ENCODE results near the gene SGK2.

Gene SGK2

DNA sequence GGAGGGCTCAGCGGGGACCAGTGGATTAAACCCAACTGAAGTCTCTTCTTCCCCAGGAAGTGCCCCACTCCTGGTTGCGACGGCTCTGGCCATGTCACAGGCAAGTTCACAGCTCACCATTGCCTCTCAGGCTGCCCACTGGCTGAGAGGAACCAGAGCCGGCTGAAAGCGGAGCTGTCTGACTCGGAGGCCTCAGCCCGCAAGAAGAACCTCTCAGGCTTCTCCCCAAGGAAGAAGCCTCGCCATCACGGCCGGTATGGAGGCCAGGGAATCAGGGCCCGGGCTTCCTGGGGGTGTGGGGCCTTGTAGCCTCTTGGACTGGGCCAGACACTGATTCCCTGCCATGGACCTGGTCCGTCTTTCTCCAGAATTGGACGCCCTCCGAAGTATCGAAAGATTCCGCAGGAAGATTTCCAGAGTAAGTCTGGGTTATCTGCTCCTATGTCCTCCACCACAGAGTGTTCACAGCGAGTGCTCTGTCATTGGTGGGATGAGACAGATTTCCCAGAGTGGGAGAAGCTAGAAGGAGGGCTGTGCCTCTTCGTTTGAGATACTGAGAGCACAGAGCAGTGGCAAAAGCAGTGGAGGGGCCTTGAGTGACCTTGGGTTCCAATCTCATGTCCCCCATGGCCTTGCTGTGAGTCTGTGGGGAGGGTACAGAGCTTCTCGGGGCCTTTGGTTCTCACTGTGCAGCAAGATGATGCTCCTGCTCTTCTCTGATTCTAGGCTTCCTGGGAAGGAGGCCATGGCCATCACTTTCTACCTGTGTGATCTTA is 22.6 kb upstream of the SGK2 start:
- DNase-seq: no peak

DNA sequence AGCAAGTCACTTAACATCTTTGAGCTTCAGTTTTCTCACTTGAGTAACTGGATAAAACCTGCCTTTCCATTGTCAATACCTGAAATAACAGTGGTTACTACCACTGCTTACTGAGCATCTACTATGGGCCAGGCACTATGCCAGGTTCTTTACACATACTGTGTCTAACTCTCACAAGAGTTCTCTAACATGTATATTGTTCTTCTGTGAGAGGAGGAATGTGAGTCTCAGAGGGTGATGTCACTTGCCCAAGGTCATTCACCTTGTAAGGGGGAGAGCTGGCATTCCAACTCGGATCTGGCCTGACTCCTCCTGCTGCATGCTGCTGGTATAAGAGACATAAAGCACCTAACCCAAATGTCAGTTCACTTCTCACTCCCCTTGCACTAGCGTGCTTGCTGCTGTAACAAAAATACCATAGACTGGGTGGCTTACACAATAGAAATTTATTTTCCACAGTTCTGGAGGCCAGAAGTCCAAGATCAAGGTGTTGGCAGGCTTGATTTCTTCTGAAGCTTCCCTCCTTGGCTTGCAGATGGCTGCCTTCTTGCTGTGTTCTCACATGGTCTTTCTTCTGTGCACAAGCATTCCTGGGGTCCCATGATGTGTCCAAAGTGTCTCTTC is 21.9 kb upstream of the SGK2 start:
- DNase-seq: no peak

DNA sequence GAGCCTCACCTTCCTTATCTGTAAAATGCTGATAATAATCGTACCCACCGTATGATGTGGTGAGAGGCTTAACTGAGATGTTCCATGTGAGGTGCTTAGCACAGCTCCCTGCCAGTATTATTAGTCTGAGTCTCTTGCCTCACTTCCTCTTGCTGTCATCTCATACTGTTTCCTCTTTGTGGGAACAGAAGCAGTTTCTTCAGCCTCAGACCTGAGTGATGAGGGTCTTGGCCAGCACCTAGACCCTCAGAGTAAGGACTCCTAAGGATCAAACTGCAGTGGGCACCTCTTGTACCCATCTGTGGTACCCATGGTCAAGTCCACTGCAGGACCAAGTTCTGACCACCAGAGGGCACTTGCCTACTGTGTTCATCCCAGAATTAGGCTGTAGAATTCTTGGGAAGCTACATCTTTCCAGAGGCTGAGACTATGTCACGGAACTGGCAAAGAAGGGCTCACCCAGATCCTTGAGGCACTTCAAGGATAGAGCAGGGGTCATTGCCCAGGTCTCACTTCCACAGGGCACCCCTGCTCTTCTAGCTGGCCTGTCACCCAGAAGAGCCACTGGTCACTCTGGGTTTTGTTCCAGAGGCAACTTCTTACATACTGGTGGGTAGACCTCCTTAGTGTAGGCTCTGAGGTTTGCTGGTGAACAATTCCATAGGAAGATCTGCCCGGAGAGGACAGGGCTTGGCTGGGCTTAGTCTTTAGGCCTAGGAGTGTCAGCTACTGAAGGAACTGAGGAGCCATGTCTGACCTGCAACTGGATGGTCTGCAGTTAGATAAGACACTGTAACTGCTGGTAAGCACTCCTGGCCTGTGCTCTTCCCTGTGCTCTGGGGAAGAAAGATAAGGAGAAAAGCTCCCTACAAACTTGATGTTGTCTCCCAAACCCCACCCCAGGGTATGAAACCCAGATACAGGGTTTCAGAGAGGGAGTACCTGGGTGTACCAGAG is 20.6 kb upstream of the SGK2 start:
- DNase-seq: peak; percentile 51 to 52

DNA sequence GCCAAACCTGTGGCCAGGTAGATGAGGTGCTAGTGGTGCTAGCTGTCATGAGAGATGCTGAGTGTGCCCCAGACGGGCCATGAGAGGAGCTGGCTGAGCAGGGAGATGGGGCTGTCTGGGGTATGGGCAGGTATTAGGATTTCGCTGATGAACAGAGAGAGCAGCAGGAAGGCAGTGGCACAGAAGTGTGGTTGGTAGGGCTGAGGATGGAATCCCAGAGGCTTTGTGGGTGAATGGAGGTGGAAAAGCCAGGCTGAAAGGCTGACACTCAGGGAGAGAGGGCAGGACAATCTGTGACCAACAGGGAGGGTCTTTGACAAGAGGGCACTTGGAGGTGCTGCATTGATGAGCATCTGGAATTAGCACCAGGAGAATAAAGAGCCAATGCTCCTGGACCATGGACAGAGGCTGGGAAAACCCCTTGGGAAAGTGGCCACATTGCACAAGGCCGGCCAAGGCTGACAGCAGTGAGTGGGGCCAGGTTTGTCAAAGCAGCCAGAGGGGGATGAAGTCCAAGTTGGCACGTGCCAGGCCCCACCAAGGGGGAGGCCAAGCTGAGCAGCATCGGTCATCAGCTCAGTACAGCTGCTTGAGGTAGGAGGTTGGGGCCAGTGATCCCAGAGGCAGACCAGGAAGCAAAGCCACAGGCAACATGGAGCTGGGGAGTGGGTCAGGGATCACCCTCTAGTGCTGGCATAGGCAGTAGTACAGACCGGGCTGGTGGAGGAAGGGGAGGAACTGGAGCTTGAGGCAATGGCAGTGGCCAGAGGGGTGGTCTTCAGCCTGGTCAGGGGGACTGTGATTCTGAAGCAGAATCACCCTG is 19.7 kb upstream of the SGK2 start:
- DNase-seq: no peak

DNA sequence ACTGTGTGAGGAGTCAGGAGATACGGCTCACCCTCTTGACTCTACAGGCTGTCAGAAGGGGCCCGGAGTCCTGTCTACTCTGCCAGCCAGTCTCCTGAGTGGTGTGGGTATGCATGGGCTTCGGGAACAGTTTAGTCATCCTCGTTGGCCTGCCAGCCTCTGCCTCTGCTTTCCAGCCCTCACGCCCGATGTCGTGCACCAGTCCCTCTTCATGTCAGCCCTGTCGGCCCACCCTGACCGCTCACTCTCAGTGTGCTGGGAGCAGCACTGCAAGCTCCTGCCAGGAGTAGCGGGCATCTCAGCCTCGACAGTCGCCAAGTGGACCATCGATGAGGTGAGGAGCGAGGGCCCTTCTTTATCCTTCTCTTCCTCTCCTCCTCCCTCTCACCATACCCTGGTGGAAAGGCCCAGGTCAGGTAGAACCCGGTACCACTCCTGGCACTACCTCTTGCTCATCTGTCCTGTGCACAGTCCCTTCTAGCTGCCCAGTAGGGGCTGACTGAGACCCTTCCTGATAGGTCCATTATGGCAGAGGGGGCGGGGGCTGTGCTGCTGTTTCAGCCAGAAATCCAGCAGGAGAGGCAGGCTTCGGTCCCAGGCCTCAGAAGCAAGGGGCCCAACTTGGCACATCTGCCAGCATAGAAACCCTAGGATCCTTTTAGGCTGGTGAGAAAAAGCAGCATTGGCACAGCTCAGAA is 18.7 kb upstream of the SGK2 start:
- no peak for DNase-seq

DNA sequence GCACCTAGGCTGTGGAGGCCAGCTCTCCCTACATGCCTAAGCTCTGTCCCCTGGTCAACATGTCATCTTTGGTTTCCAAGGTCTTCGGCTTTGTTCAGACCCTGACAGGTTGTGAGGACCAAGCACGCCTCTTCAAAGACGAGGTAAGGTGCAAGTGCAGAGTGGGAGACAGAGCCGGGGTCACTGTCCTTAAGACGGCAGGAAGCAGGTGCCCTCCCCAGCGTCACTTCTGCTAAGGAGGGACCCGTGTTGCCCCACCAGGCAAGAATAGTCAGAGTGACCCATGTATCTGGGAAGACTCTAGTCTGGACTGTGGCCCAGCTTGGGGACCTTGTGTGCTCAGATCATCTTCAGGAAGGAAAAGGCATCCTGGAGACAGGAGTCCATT is 18.2 kb upstream of the SGK2 start:
- DNase-seq: no peak

DNA sequence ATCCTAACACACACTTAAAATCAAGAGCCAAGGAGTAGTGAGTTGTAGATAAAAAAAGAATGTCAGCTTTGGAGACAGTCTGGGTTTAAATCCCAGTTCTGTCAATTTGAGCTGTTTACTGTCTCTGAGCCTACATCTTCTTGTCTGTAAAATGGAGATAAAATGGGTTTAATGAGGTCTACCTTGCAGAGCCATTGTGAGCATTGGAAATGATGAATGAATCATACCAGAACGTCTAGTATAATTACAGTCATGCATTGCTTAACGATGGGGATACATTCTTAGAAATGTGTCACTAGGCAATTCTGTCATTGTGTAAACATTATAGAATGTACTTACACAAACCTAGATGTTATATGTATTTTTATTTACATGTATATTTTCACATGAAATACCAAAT is 17.6 kb upstream of the SGK2 start:
- no peak for DNase-seq

DNA sequence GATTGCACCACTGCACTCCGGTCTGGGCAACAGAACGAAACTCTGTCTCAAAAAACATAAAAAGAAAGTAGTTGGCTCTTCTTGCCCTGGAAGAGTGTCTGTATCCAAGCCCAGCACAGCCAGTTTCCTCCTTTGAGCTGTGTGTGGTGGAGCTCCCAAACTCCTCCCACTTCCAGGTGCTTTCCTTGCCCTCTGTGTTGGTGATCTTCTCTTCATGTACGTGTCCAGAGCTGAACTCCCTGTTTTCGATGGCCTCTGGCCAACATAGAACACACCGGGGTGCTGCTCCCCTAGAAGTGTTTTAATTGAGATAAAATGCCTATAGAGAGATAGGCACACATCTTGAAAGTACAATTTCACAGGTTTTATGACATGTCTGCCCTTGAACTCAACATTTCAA is 16.7 kb upstream of the SGK2 start:
- DNase-seq: no peak

DNA sequence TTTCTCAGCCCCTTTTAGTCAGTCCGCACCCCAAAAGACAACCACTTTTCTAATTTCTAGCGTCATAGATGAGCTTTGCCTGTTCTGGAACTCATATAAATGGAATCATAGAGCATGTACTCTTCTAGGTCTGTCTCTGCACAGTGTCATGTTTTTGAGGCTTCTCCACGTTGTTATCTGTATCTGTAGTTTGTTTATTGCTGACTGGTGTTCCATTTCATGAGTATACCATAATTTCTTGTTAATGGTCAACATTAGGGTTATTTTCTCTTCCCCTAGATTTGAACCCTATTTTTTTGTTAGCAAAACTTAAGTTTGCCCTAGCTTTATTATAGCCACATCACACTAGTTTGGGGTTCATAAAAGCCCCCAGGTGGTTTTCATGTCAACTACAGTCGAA is 16.2 kb upstream of the SGK2 start:
- no peak for DNase-seq

DNA sequence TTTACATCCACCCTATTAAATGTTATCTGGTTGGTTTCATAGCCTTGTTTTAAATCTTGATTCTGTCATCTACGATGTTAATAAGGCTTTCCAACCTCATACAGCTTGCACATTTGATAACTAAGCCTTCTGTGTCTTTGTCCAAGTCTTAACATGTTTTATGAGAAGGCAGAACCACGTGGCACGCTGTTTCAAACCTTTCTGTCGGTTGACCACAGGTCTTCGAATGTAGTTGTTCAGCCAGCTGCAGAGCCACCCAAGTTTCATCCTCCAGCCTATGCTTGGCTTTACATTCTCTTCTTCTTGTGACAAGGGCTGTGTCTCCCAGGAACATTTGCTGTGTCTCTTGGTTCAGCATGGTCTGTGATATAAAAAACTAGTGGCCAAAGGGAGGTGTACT is 15.7 kb upstream of the SGK2 start:
- DNase-seq: no peak

DNA sequence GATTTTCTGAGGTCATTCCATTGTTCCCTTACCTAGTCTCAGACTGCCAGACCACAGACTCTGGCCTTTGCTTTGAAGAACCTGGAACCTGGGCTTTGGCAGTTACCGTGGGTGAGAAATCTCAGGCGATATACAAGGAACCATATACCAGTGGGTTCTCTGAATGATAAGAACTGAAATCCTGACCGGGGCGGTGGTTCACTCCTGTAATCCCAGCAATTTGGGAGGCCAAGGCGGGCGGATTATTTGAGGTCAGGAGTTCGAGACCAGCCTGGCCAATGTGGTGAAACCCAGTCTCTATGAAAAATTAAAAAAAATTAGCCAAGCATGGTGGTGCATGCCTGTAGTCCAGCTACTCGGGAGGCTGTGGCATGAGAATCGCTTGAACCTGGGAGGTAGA is 14.3 kb upstream of the SGK2 start:
- no peak for DNase-seq

DNA sequence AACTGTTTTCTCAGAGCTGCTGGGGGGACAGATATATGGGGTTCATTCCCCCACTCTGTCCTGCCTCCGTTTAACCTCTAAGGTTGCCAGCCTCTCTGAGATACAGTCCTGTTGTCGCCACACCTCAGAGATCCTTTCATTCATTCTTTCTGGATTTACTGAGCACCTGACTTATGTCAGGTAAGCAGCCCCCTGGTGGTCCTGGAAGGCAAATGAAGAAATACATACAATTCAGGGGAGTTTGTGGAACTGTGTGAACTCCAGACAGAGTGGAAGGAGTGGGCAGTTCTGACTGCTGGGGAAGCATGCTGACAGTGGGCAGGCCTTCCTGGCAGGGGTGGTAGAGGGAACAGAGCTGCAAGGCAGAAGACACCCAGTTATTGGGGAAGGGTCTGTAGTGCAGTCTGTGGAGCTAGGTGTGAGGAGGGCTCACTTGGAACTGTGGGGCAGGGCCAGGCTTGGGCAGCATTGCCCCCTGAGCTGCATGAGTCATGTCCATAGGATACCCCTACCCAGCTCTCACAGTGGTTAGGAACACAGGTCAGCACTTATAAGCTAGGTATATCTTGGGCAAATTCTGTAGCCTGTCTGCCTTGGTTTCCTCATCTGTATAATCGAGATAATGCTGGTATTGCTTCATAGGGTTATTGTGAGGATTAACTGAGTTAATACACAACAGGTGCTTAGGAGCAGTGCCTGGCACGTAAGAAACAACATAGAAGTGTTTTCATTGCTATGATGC is 12.8 kb upstream of the SGK2 start:
- DNase-seq: no peak

DNA sequence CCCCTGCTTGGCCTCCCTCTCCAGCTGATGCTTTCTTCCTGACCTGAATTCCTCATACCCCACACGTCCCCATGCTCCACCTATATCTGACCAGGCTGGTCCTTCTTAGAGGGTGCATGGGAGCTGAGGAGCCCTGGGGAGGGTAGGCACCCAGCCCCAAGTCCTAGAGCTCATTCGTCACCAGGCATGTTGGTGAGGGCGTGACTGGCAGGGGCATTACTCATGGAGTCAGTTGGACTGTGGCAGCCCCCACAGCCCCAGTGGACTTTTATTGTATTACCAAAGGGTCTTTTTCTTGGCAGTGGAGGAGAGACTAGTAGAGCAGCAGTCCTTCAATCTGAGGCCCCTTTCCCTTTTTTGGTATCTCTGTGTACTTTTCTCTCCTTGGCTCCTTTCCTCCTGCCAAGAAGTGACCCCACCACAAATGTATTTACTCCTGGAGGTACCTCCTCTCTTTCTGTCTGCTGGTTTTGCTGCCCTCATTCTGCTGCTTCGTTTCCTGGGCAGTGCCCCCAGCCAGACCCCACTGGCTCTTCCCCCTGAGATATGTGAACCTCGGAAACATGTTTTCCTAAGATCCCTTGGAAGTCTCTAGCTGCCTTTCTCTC is 10.4 kb upstream of the SGK2 start:
- no peak for DNase-seq

DNA sequence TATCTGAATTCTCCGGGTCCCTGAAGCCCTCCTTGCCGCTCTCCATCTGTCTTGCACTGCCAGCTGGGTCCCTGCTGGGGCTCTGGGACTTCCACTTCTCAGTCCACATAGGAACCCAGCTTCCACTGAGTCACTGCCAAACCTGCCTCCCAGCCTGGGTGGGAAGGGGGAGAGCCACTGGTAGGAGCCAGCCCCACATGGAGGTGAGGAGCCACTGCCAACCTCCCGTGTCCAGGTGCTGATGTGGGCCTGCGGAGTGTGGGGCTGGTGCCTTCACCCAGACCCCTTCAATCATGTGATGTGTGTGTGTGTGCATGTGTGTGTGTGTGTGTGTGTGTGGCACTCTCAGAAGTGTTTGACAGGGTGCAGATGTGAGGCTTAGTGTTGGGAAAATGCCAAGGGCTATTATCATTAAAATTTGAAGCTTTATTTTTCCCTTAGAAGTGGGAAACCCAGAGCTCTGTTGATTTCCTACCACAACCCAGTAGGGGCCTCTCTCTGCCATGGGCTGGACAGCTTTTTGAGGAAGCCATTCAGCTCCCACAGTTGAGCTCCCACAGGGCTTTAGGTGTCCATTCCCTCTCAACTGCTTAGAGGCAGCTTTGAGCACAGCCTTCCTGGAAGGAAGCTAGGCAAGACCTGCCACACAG is 9.3 kb upstream of the SGK2 start:
- no peak for DNase-seq

DNA sequence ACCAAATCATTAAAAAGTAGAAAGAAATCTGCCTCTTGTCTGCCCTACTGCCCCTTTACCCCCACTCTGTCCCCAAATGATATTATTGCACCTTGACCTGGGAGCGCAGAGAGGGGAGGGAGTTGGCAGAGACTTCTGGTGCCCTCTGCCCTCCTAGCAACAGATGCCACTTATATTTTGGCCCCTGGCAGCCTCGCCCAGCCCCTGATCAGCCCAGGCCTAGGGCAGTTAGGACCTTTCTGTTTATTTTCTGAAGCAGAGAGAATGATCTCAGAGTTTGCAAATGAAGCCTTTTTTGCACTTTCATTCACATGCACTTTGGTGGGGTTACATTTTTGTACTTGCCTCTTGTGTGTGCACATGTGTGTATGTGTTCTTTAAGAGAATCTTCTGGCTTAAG is 8.4 kb upstream of the SGK2 start:
- DNase-seq: no peak

DNA sequence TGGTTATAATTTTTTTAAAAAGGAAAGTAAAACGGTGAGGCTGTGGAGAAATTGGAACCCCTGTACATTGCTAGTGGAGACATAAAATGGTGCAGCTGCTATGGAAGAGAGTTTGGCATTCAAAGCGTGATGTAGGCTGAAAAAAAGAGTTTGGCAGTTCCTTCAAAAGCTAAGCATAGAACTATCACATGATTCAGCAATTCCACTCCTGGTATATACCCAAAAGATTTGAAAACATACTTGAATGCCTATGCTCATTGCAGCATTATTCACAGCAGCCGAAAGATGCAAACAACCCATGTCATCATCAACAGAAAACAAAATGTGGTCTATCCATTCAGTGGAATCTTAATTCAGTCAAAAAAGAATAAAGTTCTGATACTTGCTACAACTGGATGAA is 4.5 kb upstream of the SGK2 start:
- DNase-seq: no peak

DNA sequence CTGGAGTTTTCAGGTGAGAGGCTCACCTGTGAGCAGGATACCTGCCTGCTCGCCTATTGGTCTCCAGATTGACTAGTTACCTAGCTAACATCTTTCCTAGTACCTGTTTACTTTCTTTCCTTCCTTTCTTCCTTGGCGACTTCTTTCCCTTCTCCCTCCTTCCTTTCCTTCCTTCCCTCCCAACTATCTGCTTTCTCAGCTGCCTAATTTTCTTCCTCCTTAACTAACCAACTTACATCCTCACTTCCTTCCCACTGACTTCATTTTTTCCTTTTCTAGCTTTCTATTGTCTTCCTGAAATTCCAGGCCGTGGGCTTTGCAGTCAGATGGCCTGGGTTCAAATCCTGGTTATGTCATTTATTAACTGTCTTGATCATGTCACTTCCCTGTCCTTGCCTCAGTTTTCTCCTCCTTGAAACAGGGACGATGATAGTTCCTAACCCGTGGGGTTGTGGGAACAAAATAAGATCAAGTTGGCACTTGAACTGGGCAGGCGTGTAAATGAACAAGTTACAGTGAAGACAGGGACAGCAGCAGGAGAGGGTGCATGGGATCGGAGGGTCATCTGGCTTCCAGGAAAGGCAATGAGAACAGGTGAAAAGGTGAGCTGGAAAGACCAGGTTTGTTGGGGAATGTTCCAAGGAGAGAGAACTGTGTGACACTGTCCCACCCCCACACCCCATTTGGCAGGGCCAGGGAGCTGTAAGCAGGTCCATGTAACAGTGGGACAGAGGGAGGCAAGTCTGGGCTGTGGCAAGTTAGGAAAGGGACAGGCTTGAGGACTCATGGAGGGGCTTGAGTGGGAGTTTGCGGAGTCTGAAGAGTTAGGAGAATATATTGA is 540 bp downstream of the SGK2 start:
- no peak for DNase-seq

DNA sequence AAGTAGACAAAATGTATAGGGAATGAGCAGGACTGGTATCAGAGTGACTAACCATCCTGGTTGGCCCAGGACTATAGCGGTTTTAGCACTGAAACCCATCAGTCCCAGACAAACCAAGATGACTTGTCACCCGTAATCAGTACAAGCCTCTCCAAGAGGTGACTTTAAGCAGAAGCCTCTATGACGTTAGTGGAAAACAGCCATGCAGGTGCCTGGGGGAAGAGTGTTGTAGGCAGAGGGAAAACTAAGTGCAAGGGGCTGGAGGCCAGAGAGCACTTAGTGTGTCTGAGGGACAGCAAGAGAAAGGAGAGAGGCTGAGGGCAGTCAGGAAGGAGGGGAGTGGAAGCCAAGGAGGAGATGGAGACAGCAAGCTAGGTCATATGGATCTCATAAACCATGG is 2.1 kb downstream of the SGK2 start:
- DNase-seq: no peak

DNA sequence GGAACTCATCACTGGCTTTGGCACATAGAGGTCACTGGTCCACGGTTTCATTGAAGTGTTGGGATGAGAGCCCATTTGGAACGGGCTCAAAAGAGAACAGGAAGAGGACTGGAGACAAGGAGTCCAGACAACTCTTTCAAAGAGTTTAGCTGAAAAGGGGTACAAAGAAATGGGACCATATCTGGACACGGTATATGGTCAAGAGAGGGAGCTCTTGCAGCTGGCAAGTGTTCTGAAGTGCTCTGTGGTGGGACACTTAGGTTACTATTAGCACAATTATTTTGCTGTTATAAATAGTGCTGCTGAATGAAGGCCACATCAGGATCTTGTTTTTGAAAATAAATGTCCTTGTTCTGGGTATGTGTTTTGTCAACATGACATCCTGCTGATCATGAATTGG is 4.6 kb downstream of the SGK2 start:
- DNase-seq: no peak

DNA sequence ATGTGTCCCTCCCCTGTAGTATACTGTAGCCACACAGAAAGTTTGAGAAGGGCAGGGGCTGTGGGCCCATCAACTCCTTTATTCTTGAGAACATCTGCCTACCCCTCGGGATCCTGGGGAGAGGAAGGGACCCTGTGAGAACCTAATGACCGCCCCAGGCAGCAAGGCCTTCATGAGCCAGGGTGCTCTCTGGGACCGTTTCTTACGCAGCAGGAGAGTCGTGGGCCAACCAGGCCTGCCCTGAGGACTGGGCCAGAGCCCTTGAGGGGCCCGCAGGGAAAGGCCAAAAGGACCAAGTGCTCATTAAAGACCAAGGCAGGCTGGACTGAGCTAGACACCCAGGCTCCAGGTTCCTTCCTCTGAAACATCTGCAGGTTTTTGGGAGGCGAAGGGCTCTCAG is 5.2 kb downstream of the SGK2 start:
- no peak for DNase-seq
